GM19025 (cell line): Measurements from ENCODE around the gene HGFAC.

Source experiments
- ATAC-seq: cut with Tn5 transposase; IDR thresholded peaks from one replicate; pipeline ENCODE4 v1.9.1; 2021; ENCODE audit warnings: mild to moderate bottlenecking, low read depth, moderate library complexity; ENCODE audit not compliant: unreplicated experiment

HGFAC gene

GRCh38 chr4:3498407-3498806, 56.6 kb downstream of the HGFAC start:
- no peak for ATAC-seq
